SK-N-SH treated with all-trans-retinoic acid at 6 μM for 48 hours (cell line): Measurements from ENCODE around the gene PLSCR2.

Source experiments
- ATAC-seq: fragments of 200-7000 bp; cut with Tn5 transposase; 3 replicates; pipeline ENCODE4 v1.9.1; 2020; ENCODE audit warnings: mild to moderate bottlenecking, moderate library complexity
- ARNTL ChIP-seq: fragments of 450-650 bp; formaldehyde crosslinking; IDR thresholded peaks from 2 replicates; pipeline ENCODE4 v1.5.0; 2020; ENCODE audit warnings: low read depth, mild to moderate bottlenecking, moderate library complexity, borderline replicate concordance
- BACH2 ChIP-seq: fragments of 250-450 bp; sonication (Bioruptor Pico); IDR thresholded peaks from 2 replicates; pipeline ENCODE4 v1.9.0; 2021; ENCODE audit warnings: mild to moderate bottlenecking, borderline replicate concordance
- CSDC2 ChIP-seq: fragments of 250-450 bp; sonication (Bioruptor Pico); IDR thresholded peaks from 2 replicates; pipeline ENCODE4 v1.5.0; 2020; ENCODE audit warnings: mild to moderate bottlenecking, moderate library complexity
- ESRRG ChIP-seq: fragments of 250-450 bp; sonication (Bioruptor Pico); IDR thresholded peaks from 2 replicates; pipeline ENCODE4 v1.6.1; 2021; ENCODE audit warnings: mild to moderate bottlenecking
- GLIS3 ChIP-seq: fragments of 250-450 bp; sonication (Bioruptor Pico); IDR thresholded peaks from 2 replicates; pipeline ENCODE4 v1.5.0; 2020; ENCODE audit warnings: mild to moderate bottlenecking, moderate library complexity
- OSR1 ChIP-seq: fragments of 250-450 bp; sonication (Bioruptor Pico); IDR thresholded peaks from 2 replicates; pipeline ENCODE4 v1.8.0; 2022; ENCODE audit warnings: moderate library complexity, mild to moderate bottlenecking, inconsistent platforms
- PPARA ChIP-seq: fragments of 250-450 bp; sonication (Bioruptor Pico); IDR thresholded peaks from 2 replicates; pipeline ENCODE4 v1.5.0; 2020; ENCODE audit warnings: mild to moderate bottlenecking, borderline replicate concordance
- RARB ChIP-seq: fragments of 250-450 bp; sonication (Bioruptor Pico); IDR thresholded peaks from 2 replicates; pipeline ENCODE4 v1.8.0; 2021; ENCODE audit warnings: mild to moderate bottlenecking, moderate library complexity
- SNAI2 ChIP-seq: fragments of 250-450 bp; sonication (Bioruptor Pico); IDR thresholded peaks from 2 replicates; pipeline ENCODE4 v1.5.0; 2020; ENCODE audit warnings: mild to moderate bottlenecking, moderate library complexity
- TCF4 ChIP-seq: fragments of 250-450 bp; sonication (Bioruptor Pico); IDR thresholded peaks from 2 replicates; pipeline ENCODE4 v1.8.0; 2021; ENCODE audit warnings: mild to moderate bottlenecking, moderate library complexity, borderline replicate concordance
- TOX ChIP-seq: fragments of 250-450 bp; sonication (Bioruptor Pico); IDR thresholded peaks from 2 replicates; pipeline ENCODE4 v1.8.0; 2021; ENCODE audit warnings: mild to moderate bottlenecking, moderate library complexity, borderline replicate concordance
- ZC3H10 ChIP-seq: fragments of 250-450 bp; sonication (Bioruptor Pico); IDR thresholded peaks from 2 replicates; pipeline ENCODE4 v1.5.1; 2021; ENCODE audit warnings: mild to moderate bottlenecking, moderate library complexity
- ZFP3 ChIP-seq: fragments of 250-450 bp; sonication (Bioruptor Pico); IDR thresholded peaks from 2 replicates; pipeline ENCODE4 v1.5.0; 2020; ENCODE audit warnings: mild to moderate bottlenecking, moderate library complexity
- ZFP30 ChIP-seq: fragments of 450-650 bp; formaldehyde crosslinking; IDR thresholded peaks from 2 replicates; pipeline ENCODE4 v1.5.0; 2022; ENCODE audit warnings: mild to moderate bottlenecking, moderate library complexity
- ZNF565 ChIP-seq: fragments of 450-650 bp; formaldehyde crosslinking; conservative IDR thresholded peaks from 2 replicates; pipeline ENCODE4 v1.5.0; 2020; ENCODE audit warnings: low read depth, mild to moderate bottlenecking, moderate library complexity
- ZNF70 ChIP-seq: fragments of 450-650 bp; formaldehyde crosslinking; IDR thresholded peaks from 2 replicates; pipeline ENCODE4 v1.5.0; 2020; ENCODE audit warnings: mild to moderate bottlenecking, moderate library complexity
- ZNF8 ChIP-seq: fragments of 450-650 bp; formaldehyde crosslinking; IDR thresholded peaks from 2 replicates; pipeline ENCODE4 v1.5.0; 2020; ENCODE audit warnings: mild to moderate bottlenecking, moderate library complexity
- TF ChIP-seq, protein P1 (sequence below): fragments of 250-450 bp; sonication (Bioruptor Pico); IDR thresholded peaks from 2 replicates; pipeline ENCODE4 v1.8.0; 2021; ENCODE audit warnings: low read depth, mild to moderate bottlenecking, moderate library complexity, borderline replicate concordance
- TF ChIP-seq, protein P2 (sequence below): fragments of 250-450 bp; sonication (Bioruptor Pico); IDR thresholded peaks from 2 replicates; pipeline ENCODE4 v1.5.1; 2020; ENCODE audit warnings: low read depth, mild to moderate bottlenecking, moderate library complexity
- TF ChIP-seq, protein P3 (sequence below): fragments of 250-450 bp; sonication (Bioruptor Pico); IDR thresholded peaks from 2 replicates; pipeline ENCODE4 v1.5.0; 2020; ENCODE audit warnings: mild to moderate bottlenecking, moderate library complexity
- TF ChIP-seq, protein P4 (sequence below): fragments of 250-450 bp; sonication (Bioruptor Pico); IDR thresholded peaks from 2 replicates; pipeline ENCODE4 v1.8.0; 2020; ENCODE audit warnings: mild to moderate bottlenecking, moderate library complexity, borderline replicate concordance

The PLSCR2 gene

DNA sequence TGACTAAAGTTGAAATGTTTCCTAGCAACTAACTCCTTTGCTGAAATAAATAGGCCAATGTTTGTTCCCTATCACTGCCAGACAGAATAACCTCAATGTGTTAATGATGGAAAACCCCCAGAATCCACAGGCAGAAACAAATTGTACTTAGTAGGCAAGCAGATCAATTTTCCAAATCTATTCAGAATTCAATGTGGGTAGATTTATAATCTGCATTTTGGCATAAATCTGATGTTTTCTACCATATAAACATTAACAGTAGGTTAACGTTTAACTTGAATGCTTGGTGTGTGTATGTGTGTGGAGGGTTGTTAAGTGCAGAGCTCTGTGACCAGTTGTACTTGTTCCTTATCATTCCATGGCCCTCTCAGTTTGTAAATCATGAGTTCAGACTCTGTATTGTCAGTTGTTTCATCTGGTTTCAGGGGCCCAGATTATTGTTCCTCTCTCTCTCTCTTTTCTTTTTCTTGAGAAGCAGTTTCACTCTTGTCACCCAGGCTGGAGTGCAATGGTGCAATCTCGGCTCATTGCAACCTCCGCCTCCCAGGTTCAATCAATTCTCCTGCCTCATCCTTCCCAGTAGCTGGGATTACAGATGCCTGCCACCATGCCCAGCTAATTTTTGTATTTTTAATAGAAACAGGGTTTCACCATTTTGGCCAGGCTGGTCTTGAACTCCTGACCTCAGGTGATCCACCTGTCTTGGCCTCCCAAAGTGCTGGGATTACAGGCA, 42.2 kb upstream of the PLSCR2 start:
- TF ChIP-seq ESRRG (CRISPR knock-in tag) (no peak), ZNF565 (CRISPR knock-in tag) (no peak), ZFP3 (CRISPR knock-in tag) (no peak), BACH2 (CRISPR knock-in tag) (no peak), PPARA (CRISPR knock-in tag) (no peak), ZFP30 (no peak), ZNF8 (CRISPR knock-in tag) (no peak), OSR1 (CRISPR knock-in tag) (no peak), SNAI2 (CRISPR knock-in tag) (no peak), GLIS3 (CRISPR knock-in tag) (no peak), ARNTL (CRISPR knock-in tag) (no peak), TOX (no peak), CSDC2 (CRISPR knock-in tag) (no peak), ZNF70 (CRISPR knock-in tag) (no peak), RARB (CRISPR knock-in tag) (no peak), TCF4 (CRISPR knock-in tag) (no peak)
- TF ChIP-seq, protein P1, sequence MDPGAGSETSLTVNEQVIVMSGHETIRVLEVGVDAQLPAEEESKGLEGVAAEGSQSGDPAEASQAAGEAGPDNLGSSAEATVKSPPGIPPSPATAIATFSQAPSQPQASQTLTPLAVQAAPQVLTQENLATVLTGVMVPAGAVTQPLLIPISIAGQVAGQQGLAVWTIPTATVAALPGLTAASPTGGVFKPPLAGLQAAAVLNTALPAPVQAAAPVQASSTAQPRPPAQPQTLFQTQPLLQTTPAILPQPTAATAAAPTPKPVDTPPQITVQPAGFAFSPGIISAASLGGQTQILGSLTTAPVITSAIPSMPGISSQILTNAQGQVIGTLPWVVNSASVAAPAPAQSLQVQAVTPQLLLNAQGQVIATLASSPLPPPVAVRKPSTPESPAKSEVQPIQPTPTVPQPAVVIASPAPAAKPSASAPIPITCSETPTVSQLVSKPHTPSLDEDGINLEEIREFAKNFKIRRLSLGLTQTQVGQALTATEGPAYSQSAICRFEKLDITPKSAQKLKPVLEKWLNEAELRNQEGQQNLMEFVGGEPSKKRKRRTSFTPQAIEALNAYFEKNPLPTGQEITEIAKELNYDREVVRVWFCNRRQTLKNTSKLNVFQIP (CRISPR knock-in tag): no peak
- TF ChIP-seq, protein P2, sequence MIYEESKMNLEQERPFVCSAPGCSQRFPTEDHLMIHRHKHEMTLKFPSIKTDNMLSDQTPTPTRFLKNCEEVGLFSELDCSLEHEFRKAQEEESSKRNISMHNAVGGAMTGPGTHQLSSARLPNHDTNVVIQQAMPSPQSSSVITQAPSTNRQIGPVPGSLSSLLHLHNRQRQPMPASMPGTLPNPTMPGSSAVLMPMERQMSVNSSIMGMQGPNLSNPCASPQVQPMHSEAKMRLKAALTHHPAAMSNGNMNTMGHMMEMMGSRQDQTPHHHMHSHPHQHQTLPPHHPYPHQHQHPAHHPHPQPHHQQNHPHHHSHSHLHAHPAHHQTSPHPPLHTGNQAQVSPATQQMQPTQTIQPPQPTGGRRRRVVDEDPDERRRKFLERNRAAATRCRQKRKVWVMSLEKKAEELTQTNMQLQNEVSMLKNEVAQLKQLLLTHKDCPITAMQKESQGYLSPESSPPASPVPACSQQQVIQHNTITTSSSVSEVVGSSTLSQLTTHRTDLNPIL (CRISPR knock-in tag): no peak
- TF ChIP-seq, protein P3, sequence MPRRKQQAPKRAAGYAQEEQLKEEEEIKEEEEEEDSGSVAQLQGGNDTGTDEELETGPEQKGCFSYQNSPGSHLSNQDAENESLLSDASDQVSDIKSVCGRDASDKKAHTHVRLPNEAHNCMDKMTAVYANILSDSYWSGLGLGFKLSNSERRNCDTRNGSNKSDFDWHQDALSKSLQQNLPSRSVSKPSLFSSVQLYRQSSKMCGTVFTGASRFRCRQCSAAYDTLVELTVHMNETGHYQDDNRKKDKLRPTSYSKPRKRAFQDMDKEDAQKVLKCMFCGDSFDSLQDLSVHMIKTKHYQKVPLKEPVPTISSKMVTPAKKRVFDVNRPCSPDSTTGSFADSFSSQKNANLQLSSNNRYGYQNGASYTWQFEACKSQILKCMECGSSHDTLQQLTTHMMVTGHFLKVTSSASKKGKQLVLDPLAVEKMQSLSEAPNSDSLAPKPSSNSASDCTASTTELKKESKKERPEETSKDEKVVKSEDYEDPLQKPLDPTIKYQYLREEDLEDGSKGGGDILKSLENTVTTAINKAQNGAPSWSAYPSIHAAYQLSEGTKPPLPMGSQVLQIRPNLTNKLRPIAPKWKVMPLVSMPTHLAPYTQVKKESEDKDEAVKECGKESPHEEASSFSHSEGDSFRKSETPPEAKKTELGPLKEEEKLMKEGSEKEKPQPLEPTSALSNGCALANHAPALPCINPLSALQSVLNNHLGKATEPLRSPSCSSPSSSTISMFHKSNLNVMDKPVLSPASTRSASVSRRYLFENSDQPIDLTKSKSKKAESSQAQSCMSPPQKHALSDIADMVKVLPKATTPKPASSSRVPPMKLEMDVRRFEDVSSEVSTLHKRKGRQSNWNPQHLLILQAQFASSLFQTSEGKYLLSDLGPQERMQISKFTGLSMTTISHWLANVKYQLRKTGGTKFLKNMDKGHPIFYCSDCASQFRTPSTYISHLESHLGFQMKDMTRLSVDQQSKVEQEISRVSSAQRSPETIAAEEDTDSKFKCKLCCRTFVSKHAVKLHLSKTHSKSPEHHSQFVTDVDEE (CRISPR knock-in tag): no peak
- no peak for ATAC-seq

DNA sequence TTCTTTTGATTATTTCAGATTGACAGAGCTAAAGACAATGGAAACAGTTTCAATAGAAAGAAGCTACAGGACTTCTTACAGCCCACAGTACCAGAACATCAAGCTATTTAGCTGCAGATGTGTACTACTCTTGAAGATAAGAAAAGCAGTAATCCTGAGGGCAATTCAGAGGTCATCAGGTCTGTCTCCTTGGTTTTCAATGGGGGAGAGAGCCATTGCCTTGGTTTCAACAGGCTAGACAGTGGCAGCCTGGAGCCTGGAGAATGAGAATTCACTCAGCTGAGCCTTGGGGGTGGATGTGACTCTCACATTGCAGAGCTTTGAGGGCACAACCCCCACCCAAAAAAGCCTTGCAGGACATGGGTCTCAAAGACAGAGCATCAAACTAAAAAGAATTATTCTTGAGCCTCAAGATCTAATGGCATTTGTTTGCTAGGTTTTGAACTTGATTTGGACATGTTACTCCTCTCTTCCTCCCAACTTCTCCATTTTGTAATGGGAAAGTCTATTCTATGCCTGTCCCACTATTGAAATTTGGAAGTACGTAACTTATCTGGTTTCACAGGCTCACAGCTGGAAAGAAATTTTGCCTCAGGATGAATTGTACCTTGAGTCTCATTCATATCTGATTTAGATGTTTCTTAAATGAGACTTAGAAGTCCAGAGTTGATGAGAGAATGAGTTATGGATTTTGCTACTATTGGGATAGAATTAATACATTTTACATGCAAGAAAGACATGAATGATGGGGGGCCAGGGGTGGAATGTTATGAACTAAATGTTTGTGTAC, 38.2 kb upstream of the PLSCR2 start:
- TF ChIP-seq ZNF565 (CRISPR knock-in tag) (no peak), ESRRG (CRISPR knock-in tag) (no peak), ZNF70 (CRISPR knock-in tag) (no peak), BACH2 (CRISPR knock-in tag) (no peak), TOX (no peak), SNAI2 (CRISPR knock-in tag) (no peak), CSDC2 (CRISPR knock-in tag) (no peak), ZFP3 (CRISPR knock-in tag) (no peak), OSR1 (CRISPR knock-in tag) (no peak), ZNF8 (CRISPR knock-in tag) (no peak), ZFP30 (no peak), ZC3H10 (CRISPR knock-in tag) (no peak)
- TF ChIP-seq, protein P1 (CRISPR knock-in tag): no peak
- TF ChIP-seq, protein P4, sequence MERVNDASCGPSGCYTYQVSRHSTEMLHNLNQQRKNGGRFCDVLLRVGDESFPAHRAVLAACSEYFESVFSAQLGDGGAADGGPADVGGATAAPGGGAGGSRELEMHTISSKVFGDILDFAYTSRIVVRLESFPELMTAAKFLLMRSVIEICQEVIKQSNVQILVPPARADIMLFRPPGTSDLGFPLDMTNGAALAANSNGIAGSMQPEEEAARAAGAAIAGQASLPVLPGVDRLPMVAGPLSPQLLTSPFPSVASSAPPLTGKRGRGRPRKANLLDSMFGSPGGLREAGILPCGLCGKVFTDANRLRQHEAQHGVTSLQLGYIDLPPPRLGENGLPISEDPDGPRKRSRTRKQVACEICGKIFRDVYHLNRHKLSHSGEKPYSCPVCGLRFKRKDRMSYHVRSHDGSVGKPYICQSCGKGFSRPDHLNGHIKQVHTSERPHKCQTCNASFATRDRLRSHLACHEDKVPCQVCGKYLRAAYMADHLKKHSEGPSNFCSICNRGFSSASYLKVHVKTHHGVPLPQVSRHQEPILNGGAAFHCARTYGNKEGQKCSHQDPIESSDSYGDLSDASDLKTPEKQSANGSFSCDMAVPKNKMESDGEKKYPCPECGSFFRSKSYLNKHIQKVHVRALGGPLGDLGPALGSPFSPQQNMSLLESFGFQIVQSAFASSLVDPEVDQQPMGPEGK (CRISPR knock-in tag): no peak
- TF ChIP-seq, protein P2 (CRISPR knock-in tag): no peak
- no peak for ATAC-seq
